Sigmoid colon (tissue), 4 donors: ENCODE data around the gene LY6G6F.

Experiments used
- CTCF ChIP-seq, 4 experiments: fragments of 450-650 bp in 3 of 4; fragments of 200-600 bp in 1 of 4; IDR thresholded peaks; one replicate each; pipeline ENCODE4 v1.5.1; 2016 to 2019; ENCODE audit warnings: antibody characterized with exemption in 4 of 4, mild to moderate bottlenecking in 3 of 4, moderate library complexity in 2 of 4
- EP300 ChIP-seq, 4 donors: sonication (generic); formaldehyde crosslinking; IDR thresholded peaks; one replicate each; pipeline ENCODE4 v1.6.1; 2017; ENCODE audit warnings: antibody characterized with exemption in 4 of 4

GRCh38 chr6:31737315-31737990 lies 30.8 kb downstream of the LY6G6F start:
- no peak for TF ChIP-seq EP300 (IDR thresholded peaks at IDR 0.05)
- TF ChIP-seq CTCF (IDR thresholded peaks at IDR 0.05) = no peak
